Activated T-helper 1 cell treated with Interleukin-2 at 50 U/mL for 16 hours (primary cell): ENCODE measurements around the gene DZIP1.

ENCODE experiments used
- DNase-seq: peaks from one replicate; pipeline ENCODE4 v3.0.0-alpha.2; 2020; ENCODE audit warnings: low read depth

DZIP1 gene

DNA sequence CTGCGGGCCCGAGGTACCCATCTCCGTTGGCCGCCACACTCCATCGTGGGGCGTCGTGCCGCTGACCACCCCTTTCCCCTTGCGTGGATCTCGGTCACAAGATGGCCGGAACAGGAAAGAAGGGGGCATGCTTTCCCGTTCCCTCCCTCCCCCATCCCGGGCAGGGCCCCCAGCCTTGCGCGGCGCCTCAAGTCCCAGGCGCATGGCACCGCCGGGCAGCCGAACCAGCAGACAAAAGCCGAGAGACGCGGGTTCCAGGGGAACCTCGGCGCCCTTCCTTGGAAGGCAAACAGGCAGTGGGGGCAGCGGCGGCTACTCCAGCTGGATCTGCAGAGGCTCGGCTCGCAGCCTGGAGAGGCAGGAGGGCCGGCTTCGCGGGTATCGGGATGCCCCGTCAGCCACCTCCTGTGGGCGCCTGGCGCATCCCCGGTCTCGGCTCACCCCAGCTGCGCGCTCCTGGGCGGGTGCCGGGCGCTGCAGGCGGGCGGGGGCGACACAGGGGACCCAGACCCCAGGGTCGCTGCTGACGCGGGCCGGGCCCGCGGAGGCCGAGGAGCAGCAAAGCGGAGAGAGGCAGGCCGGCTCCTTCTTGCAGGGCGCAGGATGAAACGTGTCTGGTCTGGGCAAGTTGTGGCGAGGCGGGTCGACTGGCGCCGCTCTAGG is 439 bp downstream of the DZIP1 start:
- no peak for DNase-seq

- DNase-seq = no peak
Measured at GRCh38 chr13:95643571-95643935, 953 bp downstream of the DZIP1 start.

GRCh38 chr13:95642999-95643398 is 1.5 kb downstream of the DZIP1 start:
- DNase-seq = no peak

DNA sequence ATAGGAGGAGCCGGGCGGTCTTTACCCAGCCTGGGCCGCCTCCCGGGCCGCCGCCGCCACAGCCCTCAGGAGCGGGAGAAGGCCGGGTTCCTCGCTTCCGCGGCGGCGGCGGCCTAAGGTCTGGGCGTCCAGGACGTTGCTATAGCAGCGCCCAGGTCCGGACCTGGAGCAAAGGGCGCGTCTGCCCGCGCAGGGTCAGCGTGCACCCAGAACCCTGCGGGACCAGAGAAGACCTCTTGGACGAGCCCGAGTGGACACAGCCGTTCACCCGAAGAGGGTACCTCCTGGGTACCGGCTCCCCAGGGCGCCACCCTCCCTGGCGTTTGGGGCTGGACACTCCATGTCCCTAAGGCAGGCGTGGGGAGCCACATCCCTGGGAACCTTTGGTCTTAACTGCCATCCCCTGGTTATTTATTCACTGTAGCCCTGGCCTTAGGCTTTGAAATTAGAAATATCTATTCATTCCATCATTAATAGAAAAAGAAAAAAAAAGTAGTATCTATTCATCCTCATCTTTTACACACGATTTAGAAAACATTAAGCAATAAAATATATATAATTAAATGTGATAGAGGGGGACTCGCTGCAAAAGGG is 2.4 kb downstream of the DZIP1 start:
- no peak for DNase-seq

DNA sequence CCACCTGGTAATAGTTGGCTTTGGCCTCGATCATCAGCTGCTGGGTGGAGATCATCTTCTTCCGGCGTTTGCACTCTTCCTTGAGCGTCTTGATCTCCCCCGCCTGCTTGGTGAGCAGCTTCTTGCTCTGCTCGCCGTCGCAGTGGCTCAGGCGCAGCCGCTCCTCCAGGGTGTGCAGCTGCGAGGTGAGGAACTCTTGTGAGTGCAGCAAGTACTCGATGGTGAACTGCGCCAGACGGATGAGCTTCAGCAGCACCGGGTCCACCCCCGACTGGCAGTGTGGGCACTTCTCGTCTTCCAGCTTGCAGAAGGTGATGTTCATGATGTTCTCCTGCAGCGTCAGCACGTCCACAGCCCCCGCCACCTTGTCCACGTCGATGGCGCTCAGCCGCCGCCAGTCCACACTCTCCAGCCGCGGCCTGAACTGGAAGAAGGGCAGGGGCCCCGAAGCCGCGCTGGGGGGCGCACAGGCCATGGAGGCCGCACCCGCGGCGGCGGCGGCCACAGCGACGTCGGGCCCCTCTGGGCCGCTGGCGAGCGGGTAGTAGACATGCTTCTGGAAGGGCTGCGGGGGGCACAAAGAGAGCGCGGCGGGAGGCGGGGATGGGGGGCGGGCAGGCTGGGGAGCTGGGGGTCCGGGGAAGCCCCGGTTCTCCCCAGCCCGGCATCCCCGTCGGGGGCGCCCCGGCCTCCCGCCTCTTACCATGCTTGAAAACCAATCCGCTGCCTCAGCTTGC is 3.0 kb downstream of the DZIP1 start:
- DNase-seq = no peak

GRCh38 chr13:95636853-95637252 is 7.7 kb downstream of the DZIP1 start:
- DNase-seq = no peak

- DNase-seq = no peak
Measured at GRCh38 chr13:95630593-95630992, 13.9 kb downstream of the DZIP1 start.

- no peak for DNase-seq
Measured at GRCh38 chr13:95629071-95629470, 15.4 kb downstream of the DZIP1 start.

GRCh38 chr13:95628488-95628887 is 16.0 kb downstream of the DZIP1 start:
- no peak for DNase-seq

GRCh38 chr13:95627590-95627989 is 16.9 kb downstream of the DZIP1 start:
- no peak for DNase-seq

- DNase-seq = no peak
Measured at GRCh38 chr13:95626768-95627167, 17.7 kb downstream of the DZIP1 start.

DNA sequence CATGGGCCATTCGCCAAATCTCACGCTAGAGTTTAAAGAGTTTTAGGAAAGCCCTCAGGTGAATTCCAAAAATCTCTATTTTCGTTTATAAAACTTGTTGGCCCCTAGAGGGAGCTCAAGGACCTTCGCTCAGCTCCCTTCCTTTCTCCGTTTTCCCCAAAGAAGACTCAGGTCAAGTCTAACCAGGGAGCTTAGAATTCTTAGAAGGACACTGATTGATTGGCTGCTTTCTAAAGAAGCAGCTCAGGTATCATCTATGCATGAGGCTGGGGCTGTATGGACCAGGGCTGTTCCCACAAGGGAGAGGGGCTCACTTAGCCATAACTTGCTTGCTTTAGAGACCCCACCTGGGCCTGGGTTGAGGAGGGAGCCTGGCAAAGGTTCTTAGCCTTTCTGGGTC is 20.5 kb downstream of the DZIP1 start:
- no peak for DNase-seq

- no peak for DNase-seq
Measured at GRCh38 chr13:95623141-95623540, 21.4 kb downstream of the DZIP1 start.

DNA sequence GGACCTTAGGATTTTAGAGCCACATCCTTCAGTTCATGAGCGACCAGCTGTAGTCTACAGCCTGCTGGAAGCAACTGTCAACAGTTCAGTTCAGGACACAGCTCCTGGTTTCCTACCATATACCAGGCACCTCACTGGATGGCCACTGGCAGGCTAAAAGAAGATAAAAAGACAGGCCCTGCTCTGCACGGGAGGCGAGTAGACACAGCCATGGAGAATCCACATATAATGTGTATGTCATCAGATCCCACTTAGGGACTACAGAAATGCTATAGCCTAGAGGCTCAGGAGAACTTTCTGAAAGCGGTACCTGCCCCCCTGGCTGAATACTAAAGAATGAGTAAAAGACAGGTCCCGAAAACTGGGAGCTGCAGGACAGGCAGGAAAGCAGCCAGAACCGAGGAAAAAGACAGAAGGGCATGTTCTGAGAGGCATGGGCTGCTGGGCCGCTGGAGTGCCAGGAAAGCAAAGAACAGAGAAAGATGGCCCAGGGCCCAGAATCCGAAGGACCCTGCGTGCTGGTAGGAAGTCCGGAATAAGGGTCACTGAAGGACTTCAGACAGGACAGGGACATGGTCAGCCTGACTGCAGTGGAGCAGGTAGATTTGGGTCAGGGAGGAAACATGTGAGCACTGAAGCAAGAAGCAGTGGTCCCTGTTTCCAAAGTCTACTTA is 23.5 kb downstream of the DZIP1 start:
- no peak for DNase-seq

GRCh38 chr13:95620030-95620824 is 24.3 kb downstream of the DZIP1 start:
- DNase-seq = no peak

DNA sequence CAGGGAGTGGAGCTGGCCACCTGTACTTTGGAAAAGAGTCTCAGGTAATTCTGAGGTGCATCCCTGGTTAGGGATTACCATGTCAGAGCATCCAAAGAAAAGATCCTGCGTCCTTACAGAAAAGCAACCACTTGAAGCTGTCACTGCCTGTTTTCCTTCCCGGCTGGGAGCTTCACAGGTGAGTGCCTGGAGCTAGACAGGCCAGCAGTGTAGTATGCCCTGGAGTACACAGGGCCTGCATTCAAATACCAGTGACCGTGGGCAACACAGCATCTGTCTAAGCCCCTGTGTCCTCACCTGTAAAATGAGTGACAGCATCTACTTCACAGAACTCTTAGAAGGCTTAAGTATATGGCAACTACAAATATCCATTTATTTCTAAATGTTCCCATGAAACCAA is 29.0 kb downstream of the DZIP1 start:
- DNase-seq = no peak

DNA sequence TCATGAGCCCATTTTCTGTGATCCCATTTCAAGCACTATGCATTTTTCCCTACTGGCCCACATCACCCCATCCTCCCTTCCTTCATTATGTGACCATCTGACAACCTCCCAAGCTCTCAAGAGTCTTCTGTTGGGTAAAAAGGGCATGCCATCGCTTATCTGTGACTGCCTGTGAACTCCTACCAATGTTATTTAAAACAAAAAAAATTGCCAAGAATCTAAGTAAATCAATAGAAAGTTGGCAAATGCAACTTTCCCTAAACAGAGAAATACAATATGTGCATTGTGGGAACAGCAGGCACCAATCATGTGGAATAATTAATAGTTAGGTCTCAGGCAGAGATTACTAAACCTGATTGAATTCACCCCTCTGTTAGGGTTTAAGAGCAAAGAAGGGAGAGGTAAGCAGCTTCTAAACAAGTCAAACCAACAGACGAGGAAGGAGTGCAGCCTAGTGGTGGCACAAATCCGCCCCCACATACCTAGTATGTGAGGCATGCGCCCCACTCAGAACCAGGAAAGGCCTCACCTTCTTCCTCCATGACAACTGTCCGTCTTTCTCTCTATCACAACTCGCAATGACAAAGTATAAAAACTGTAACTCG is 29.8 kb downstream of the DZIP1 start:
- no peak for DNase-seq

GRCh38 chr13:95608640-95609323 is 35.7 kb downstream of the DZIP1 start:
- no peak for DNase-seq

DNA sequence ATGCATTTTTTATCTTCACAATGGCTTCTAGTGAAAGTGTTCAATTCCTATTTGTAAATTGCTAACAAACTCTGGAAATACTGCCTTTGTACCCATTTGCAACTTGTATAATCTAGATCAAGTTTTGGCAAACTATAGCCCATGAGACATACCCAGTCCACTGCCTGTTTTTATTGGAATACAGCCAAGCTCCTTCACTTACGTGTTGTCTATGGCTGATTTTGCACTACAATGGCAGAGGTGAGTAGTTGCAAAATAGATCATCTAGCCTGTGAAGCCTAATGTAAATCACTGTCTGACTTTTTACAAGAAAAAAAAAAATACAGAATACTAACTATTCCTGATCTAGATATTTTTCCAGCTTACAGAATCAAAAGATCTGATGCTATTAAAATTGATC is 37.1 kb downstream of the DZIP1 start:
- DNase-seq = no peak

- no peak for DNase-seq
Measured at GRCh38 chr13:95605448-95606125, 38.9 kb downstream of the DZIP1 start.

GRCh38 chr13:95604556-95604915 is 40.0 kb downstream of the DZIP1 start:
- DNase-seq = no peak
